H1 (cell line): ENCODE measurements around the gene CYRIA. TPM values are rescaled to one million over a fixed set of nuclear protein-coding genes. Genes with fewer than 3 reads are reported as not detected.

ENCODE experiments used
- CHD7 ChIP-seq: fragments of 300-600 bp; sonication (generic); IDR thresholded peaks from 2 replicates; pipeline ENCODE4 v1.7.1; 2012; ENCODE audit warnings: low read length, moderate library complexity, mild to moderate bottlenecking, inconsistent platforms; ENCODE audit not compliant: insufficient replicate concordance
- RFX5 ChIP-seq: IDR thresholded peaks from 2 replicates; pipeline ENCODE4 v1.6.1; 2011; ENCODE audit warnings: low read depth, low read length, improper control_type of control experiment, borderline replicate concordance
- polyA plus RNA-seq, 7 experiments: library from polyadenylated mRNA; depleted of rRNA in 3 of 7; stranded (reverse) in 5 of 7; unstranded in 2 of 7; fragments of >200 nt in 5 of 7; fragments of 200-250 nt in 2 of 7; gene quantifications; 1 replicate in 5 of 7; 2 replicates in 1 of 7; 4 replicates in 1 of 7; pipeline versions ENCODE4 v1.2.1 to v1.2.3, GENCODE V29; 2011 to 2013; ENCODE audit warnings: missing spikeins in 2 of 7, mixed read lengths in 2 of 7
- total RNA-seq: library from RNA; stranded (reverse); fragmentation: NEBNext Ultra II Directional; extraction: Animal tissue kit (Norgen Biotek cat#: 25700); gene quantifications from 2 replicates; pipeline ENCODE4 v1.2.1, GENCODE V29; 2021

Gene CYRIA
- total and polyA plus RNA-seq, 2 of the 8 experiments (the other 6 are each of a cell fraction or from before 2014, with no cell fraction given), result 1.5 to 9.8 TPM

- TF ChIP-seq CHD7 (no peak), RFX5 (no peak)
Observed at GRCh38 chr2:16661936-16662839, 3.4 kb downstream of the CYRIA start (continued).
